Measurements from ENCODE around the gene TRIM52. TPM values are rescaled to one million over a fixed set of nuclear protein-coding genes. Genes with fewer than 3 reads are reported as not detected.

Gene TRIM52
- total and polyA plus RNA-seq, 2 of the 13 experiments (the other 11 are each of a cell fraction or from before 2014, with no cell fraction given): 7.2 to 11.6 TPM

DNA sequence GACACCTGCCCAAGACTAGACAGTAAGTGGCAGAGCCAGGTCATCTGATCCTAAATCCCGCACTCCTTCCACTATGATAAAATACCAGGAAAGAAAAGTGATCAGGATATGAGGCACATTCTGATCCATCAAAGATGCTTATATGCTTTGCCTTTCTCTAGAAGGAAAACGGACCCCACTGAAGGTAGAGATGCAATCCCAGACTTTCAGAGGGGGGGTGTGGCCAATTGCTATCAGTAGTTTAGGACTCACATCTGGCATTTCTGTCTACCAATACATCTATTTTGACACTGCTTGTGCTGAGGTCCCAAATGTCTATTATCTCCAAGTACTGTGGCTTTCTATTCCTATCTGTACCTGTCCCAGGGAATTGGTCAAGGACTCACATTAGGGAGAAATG lies 1.7 kb downstream of the TRIM52 start:
- FAIRE-seq (no peak), ATAC-seq (no peak), DNase-seq (ENCODE audit: low spot score) (no peak)
- CTCF ChIA-PET (ENCODE audit: low intra/inter-chr PET ratio, low total read pairs): no interaction called here
- Histone ChIP-seq H3K9ac (ENCODE audit: insufficient read depth, low read depth, low read length) (peak overlapping the region; percentile 99), H3K27me3 (ENCODE audit: control insufficient read depth in 1 of 2, insufficient read depth in 2 of 2, low read length in 2 of 2) (no peaks in the 10 kb centered on the region; a peak in 1 of 5 replicates), H3K9me3 (ENCODE audit: low read length) (no peaks in the 10 kb centered on the region), H3K4me2 (ENCODE audit: low read depth, low read length) (peak overlapping the region; percentile 99), H3K27ac (ENCODE audit: extremely low read length, insufficient read depth, low read length) (no peak overlapping the region), H3K79me2 (ENCODE audit: insufficient read depth, low read length) (peaks cover 57% of the 10 kb centered on the region), H3K36me3 (replicated peaks in 1 of 2; ENCODE audit: control insufficient read depth in 1 of 2, insufficient read depth in 2 of 2, low read length in 2 of 2) (peaks cover 4 to 17% of the 10 kb centered on the region in 2 experiments; a peak in 3 of 5 replicates), H2AFZ (ENCODE audit: low read length) (no peak overlapping the region), H3K4me3 (replicated peaks in 1 of 3; ENCODE audit: insufficient read depth in 1 of 3, low read depth in 2 of 3, low read length in 3 of 3) (peak overlapping the region; percentile 86 to 97 (median 94)), H3K4me1 (ENCODE audit: insufficient read depth, low read length) (peaks cover 56% of the 10 kb centered on the region), H4K20me1 (ENCODE audit: insufficient read depth, low read length) (peaks cover 17% of the 10 kb centered on the region)
- TF ChIP-seq ASH2L (IDR thresholded peaks at IDR 0.05; ENCODE audit: insufficient read length, low read depth, low read length) (no peak), RBFOX2 (IDR thresholded peaks at IDR 0.05; ENCODE audit: low read depth, low read length) (peak; percentile 25; the same call in 1 of the 2 replicates), ZNF672 (CRISPR knock-in tag; IDR thresholded peaks at IDR 0.05) (no peak), ZNF207 (IDR thresholded peaks at IDR 0.05; ENCODE audit: borderline replicate concordance) (no peak), MATR3 (CRISPR knock-in tag; IDR thresholded peaks at IDR 0.05) (no peak), SMYD3 (CRISPR knock-in tag; IDR thresholded peaks at IDR 0.05) (no peak)
- TF ChIP-seq, protein P1, sequence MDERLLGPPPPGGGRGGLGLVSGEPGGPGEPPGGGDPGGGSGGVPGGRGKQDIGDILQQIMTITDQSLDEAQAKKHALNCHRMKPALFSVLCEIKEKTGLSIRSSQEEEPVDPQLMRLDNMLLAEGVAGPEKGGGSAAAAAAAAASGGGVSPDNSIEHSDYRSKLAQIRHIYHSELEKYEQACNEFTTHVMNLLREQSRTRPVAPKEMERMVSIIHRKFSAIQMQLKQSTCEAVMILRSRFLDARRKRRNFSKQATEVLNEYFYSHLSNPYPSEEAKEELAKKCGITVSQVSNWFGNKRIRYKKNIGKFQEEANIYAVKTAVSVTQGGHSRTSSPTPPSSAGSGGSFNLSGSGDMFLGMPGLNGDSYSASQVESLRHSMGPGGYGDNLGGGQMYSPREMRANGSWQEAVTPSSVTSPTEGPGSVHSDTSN (CRISPR knock-in tag; IDR thresholded peaks at IDR 0.05): no peak
- BruUV-seq (replicated peaks): no TSS peak
- in situ Hi-C loops (cut with HindIII; ENCODE audit: extremely low pct_ligation_motif_present, low pct_unique_long_range_greater_than_20kb): no loop called here
- POLR2A ChIA-PET: interaction anchor here (5.1 kb wide), 1 partner anchor 14 kb away, joined by 102 read pairs; the partner anchor contains the start of gene RACK1
- intact Hi-C loops (cut with micrococcal nuclease; ENCODE audit: unreplicated experiment): no loop called here
- 43% methylated on average over 2 of the region's 2 CpGs for WGBS (ENCODE audit: low lambda C conversion rate)

DNA sequence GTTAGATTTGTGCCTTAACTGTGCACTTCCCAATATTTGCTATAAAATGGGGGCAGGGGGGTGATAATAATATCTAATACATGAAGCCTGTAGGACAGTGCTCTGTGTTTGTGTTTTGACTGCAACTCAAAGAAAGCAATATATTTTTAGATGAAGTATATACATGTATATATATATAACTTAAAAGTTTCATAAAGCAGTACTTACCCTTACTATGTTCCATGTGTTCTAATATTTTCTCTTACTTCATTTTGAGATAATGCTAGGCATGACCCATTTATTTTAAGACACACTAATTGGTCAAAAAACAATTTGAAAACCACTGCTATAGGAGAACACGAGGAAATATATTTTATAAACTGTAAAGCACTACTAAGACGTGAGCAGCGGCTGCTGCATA lies 2.4 kb downstream of the TRIM52 start:
- no peak overlapping the region for H3K27ac ChIP-seq (ENCODE audit: extremely low read length, insufficient read depth, low read length)
- H3K4me3 ChIP-seq (replicated peaks in 1 of 3; ENCODE audit: insufficient read depth in 1 of 3, low read depth in 2 of 3, low read length in 3 of 3): peak overlapping the region; percentile 86 to 97 (median 94); a peak in 5 of 6 replicates
- peak overlapping the region; percentile 99; the same call in 1 of the 2 replicates for H3K9ac ChIP-seq (ENCODE audit: insufficient read depth, low read depth, low read length)
- no peaks in the 10 kb centered on the region for H3K9me3 ChIP-seq (ENCODE audit: low read length)
- 88% methylated on average over 3 of the region's 3 CpGs for WGBS (ENCODE audit: low lambda C conversion rate)
- H4K20me1 ChIP-seq (ENCODE audit: insufficient read depth, low read length): peaks cover 17% of the 10 kb centered on the region
- H3K4me2 ChIP-seq (ENCODE audit: low read depth, low read length): peak overlapping the region; percentile 99
- ChIA-PET CTCF (ENCODE audit: low intra/inter-chr PET ratio, low total read pairs) (no interaction called here), POLR2A (interaction anchor here (5.1 kb wide), 1 partner anchor 14 kb away, joined by 102 read pairs; the partner anchor contains the start of gene RACK1)
- H2AFZ ChIP-seq (ENCODE audit: low read length): no peak overlapping the region
- H3K36me3 ChIP-seq (replicated peaks in 1 of 2; ENCODE audit: control insufficient read depth in 1 of 2, insufficient read depth in 2 of 2, low read length in 2 of 2): peaks cover 2 to 13% of the 10 kb centered on the region in 2 experiments; a peak in 3 of 5 replicates
- intact Hi-C loops (cut with micrococcal nuclease; ENCODE audit: unreplicated experiment): no loop called here
- peaks cover 56% of the 10 kb centered on the region for H3K4me1 ChIP-seq (ENCODE audit: insufficient read depth, low read length)
- no peaks in the 10 kb centered on the region; a peak in 1 of 5 replicates for H3K27me3 ChIP-seq (ENCODE audit: control insufficient read depth in 1 of 2, insufficient read depth in 2 of 2, low read length in 2 of 2)
- no peak for DNase-seq (ENCODE audit: low spot score)
- BruUV-seq (replicated peaks): no TSS peak
- in situ Hi-C loops (cut with HindIII; ENCODE audit: extremely low pct_ligation_motif_present, low pct_unique_long_range_greater_than_20kb): no loop called here
- FAIRE-seq: no peak
- H3K79me2 ChIP-seq (ENCODE audit: insufficient read depth, low read length): peaks cover 57% of the 10 kb centered on the region
- no peak for ATAC-seq
- TF ChIP-seq, protein P2, sequence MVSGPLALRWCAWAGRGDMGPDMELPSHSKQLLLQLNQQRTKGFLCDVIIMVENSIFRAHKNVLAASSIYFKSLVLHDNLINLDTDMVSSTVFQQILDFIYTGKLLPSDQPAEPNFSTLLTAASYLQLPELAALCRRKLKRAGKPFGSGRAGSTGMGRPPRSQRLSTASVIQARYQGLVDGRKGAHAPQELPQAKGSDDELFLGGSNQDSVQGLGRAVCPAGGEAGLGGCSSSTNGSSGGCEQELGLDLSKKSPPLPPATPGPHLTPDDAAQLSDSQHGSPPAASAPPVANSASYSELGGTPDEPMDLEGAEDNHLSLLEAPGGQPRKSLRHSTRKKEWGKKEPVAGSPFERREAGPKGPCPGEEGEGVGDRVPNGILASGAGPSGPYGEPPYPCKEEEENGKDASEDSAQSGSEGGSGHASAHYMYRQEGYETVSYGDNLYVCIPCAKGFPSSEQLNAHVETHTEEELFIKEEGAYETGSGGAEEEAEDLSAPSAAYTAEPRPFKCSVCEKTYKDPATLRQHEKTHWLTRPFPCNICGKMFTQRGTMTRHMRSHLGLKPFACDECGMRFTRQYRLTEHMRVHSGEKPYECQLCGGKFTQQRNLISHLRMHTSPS (CRISPR knock-in tag; IDR thresholded peaks at IDR 0.05; ENCODE audit: low read depth): no peak
- TF ChIP-seq, protein P3, sequence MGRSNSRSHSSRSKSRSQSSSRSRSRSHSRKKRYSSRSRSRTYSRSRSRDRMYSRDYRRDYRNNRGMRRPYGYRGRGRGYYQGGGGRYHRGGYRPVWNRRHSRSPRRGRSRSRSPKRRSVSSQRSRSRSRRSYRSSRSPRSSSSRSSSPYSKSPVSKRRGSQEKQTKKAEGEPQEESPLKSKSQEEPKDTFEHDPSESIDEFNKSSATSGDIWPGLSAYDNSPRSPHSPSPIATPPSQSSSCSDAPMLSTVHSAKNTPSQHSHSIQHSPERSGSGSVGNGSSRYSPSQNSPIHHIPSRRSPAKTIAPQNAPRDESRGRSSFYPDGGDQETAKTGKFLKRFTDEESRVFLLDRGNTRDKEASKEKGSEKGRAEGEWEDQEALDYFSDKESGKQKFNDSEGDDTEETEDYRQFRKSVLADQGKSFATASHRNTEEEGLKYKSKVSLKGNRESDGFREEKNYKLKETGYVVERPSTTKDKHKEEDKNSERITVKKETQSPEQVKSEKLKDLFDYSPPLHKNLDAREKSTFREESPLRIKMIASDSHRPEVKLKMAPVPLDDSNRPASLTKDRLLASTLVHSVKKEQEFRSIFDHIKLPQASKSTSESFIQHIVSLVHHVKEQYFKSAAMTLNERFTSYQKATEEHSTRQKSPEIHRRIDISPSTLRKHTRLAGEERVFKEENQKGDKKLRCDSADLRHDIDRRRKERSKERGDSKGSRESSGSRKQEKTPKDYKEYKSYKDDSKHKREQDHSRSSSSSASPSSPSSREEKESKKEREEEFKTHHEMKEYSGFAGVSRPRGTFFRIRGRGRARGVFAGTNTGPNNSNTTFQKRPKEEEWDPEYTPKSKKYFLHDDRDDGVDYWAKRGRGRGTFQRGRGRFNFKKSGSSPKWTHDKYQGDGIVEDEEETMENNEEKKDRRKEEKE (IDR thresholded peaks at IDR 0.05): no peak

All from HepG2 (cell line).